ENCODE measurements around the gene PRICKLE3. TPM values are rescaled to one million over a fixed set of nuclear protein-coding genes. Genes with fewer than 3 reads are reported as not detected.
A peak's percentile ranks its signal among the peaks of the same experiment; 100 is the strongest.

PRICKLE3 gene
- total RNA-seq, 4 donors from 2014 or later = 8.1 to 22.4 (median 9.6) TPM

DNA sequence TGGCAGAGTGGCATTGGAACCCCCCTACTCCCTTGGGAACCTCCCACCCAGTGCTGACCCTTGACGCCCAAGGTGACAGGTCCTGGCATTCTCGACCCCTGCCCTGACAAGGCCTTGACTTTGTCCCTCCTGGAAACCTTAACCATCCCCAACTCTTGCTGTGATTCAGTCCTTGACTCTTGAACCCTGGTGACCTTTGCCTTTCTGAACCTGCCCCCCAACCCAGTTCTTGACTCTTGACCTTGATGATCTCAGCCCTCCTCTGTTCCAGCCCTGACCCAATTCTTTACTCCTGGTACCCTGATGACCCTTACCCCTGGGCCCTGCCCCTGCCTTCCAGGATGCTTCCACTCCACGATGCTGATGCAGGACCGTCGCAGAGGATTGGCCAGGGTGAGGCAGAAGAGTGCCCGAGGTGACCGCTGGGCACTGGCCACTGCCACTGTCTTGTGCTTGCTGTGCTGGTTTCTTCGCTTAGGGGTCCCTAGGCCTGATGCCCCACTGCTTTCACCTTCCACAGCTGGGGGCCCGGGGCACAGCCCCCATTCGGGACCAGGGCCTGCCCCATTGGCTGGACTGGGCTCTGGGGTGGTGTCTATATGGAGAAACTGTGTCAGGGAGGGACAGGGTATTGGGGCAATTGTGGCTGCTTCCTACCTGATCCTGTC lies 45.3 kb upstream of the PRICKLE3 start:
- H3K9me3 ChIP-seq = no peaks in the 10 kb centered on the region
- peaks cover 0 to 3% of the 10 kb centered on the region in 2 donors for H3K4me1 ChIP-seq
- DNase-seq = no peak
- intact Hi-C loops (cut with DNase I) = no loop called here
- no peak overlapping the region for H3K4me3 ChIP-seq (replicated peaks in 1 of 3)
- 96 to 97% methylated on average over 4 to 9 of the region's 10 CpGs for WGBS, 2 donors
- no peaks in the 10 kb centered on the region for H3K36me3 ChIP-seq
- TF ChIP-seq POLR2A (IDR thresholded peaks at IDR 0.05) = no peak
- TF ChIP-seq, protein P1, sequence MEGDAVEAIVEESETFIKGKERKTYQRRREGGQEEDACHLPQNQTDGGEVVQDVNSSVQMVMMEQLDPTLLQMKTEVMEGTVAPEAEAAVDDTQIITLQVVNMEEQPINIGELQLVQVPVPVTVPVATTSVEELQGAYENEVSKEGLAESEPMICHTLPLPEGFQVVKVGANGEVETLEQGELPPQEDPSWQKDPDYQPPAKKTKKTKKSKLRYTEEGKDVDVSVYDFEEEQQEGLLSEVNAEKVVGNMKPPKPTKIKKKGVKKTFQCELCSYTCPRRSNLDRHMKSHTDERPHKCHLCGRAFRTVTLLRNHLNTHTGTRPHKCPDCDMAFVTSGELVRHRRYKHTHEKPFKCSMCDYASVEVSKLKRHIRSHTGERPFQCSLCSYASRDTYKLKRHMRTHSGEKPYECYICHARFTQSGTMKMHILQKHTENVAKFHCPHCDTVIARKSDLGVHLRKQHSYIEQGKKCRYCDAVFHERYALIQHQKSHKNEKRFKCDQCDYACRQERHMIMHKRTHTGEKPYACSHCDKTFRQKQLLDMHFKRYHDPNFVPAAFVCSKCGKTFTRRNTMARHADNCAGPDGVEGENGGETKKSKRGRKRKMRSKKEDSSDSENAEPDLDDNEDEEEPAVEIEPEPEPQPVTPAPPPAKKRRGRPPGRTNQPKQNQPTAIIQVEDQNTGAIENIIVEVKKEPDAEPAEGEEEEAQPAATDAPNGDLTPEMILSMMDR (IDR thresholded peaks at IDR 0.05) = no peak
- no peak overlapping the region for H3K27ac ChIP-seq
- H3K27me3 ChIP-seq = no peaks in the 10 kb centered on the region

DNA sequence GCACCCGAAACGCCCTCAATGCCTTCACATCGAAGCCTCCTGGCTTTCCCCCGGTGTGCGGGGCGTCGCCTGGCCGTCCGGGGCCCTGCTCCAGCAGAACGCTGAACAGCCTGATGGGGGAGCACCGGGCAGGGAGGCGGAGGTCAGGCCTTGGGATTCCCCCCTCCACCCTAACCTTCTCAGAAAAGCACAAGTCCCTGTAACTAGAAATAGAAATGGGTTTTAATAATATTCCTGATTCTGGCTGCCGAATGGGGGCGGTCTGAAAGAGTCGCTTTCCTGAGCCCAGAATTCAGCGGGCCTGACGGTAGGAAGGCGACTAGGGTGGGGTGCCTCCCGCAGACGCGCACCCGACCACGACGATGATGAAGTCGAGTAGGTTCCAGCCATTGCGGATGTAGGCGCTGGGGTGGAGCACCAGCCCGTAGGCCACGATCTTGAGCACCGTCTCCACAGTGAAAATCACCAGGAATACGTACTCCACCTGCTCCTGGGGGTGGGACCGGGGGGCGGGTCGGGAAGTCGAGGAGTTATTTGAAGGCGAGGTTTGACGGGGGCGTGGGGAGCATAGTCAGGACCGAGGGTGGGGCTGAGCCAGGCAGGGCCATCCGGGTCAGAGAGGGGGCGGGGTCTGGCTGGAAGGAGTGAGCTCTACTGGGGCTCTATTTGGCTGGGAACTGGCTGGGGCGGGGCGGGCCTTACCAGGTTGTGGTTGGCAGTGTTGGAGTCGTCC lies 44.5 kb upstream of the PRICKLE3 start:
- intact Hi-C loops (cut with DNase I) = no loop called here
- H3K27me3 ChIP-seq = no peaks in the 10 kb centered on the region
- no peak overlapping the region for H3K27ac ChIP-seq
- no peaks in the 10 kb centered on the region for H3K36me3 ChIP-seq
- WGBS, 2 donors = 0 to 8% methylated on average over 1 to 10 of the region's 44 CpGs
- H3K4me3 ChIP-seq (replicated peaks in 1 of 3) = peak overlapping the region in 2 of 3 donors; percentile 2 to 6
- DNase-seq = peak; percentile 68 to 73
- no peaks in the 10 kb centered on the region for H3K9me3 ChIP-seq
- TF ChIP-seq, protein P1 (IDR thresholded peaks at IDR 0.05) = peak in 1 of 6 experiments; percentile 4
- TF ChIP-seq POLR2A (IDR thresholded peaks at IDR 0.05) = no peak
- H3K4me1 ChIP-seq = no peaks in the 10 kb centered on the region

DNA sequence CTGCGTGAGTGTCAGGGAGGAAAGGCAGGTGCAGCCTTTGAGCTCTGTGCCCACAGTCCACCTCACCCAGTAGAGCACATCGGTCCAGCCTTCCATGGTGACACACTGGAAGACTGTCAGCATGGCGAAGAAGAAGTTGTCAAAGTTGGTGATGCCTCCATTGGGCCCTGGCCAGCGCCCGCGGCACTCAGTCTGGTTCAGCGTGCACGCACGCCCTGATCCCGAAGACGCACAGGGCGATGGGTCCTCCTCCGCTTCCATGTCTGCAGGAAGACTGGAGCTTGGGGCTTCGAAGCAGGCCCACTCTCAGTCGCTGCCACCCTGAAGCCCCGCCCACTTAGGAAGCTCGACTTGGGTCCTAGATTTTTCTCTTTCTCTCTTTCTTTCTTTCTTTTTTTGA lies 42.0 kb upstream of the PRICKLE3 start:
- H3K4me3 ChIP-seq (replicated peaks in 1 of 3) = no peak overlapping the region
- no peak for TF ChIP-seq POLR2A (IDR thresholded peaks at IDR 0.05)
- TF ChIP-seq, protein P1 (IDR thresholded peaks at IDR 0.05) = no peak
- 89 to 93% methylated on average over 11 to 16 of the region's 17 CpGs for WGBS, 2 donors
- H3K27me3 ChIP-seq = no peaks in the 10 kb centered on the region
- intact Hi-C loops (cut with DNase I) = no loop called here
- no peaks in the 10 kb centered on the region for H3K9me3 ChIP-seq
- no peaks in the 10 kb centered on the region for H3K4me1 ChIP-seq
- H3K36me3 ChIP-seq = no peaks in the 10 kb centered on the region
- DNase-seq = no peak
- no peak overlapping the region for H3K27ac ChIP-seq

DNA sequence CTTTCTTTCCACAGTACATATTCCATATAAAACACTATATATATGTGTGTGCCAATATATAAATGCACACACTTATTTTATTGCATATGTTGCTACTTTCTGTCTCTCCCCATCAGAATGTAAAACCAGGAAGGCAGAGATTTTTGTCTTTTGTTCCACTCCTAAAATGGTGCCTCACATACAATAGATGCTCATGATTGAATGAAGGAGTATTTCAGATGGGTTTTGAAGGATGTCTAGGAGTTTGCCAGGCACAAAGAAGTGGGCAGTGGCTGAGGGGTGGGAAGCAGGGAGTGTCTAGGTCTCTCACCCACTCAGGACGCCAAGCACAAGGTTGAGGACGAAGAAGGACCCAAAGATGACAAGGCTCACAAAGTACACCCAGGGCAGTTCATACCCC lies 41.6 kb upstream of the PRICKLE3 start:
- Histone ChIP-seq H3K9me3 (no peaks in the 10 kb centered on the region), H3K36me3 (no peaks in the 10 kb centered on the region), H3K27ac (no peak overlapping the region), H3K27me3 (no peaks in the 10 kb centered on the region), H3K4me1 (no peaks in the 10 kb centered on the region), H3K4me3 (replicated peaks in 1 of 3) (no peak overlapping the region)
- no peak for DNase-seq
- TF ChIP-seq POLR2A (IDR thresholded peaks at IDR 0.05) = no peak
- TF ChIP-seq, protein P1 (IDR thresholded peaks at IDR 0.05) = no peak
- intact Hi-C loops (cut with DNase I) = no loop called here
- 82 to 92% methylated on average over 2 of the region's 2 CpGs for WGBS, 2 donors

DNA sequence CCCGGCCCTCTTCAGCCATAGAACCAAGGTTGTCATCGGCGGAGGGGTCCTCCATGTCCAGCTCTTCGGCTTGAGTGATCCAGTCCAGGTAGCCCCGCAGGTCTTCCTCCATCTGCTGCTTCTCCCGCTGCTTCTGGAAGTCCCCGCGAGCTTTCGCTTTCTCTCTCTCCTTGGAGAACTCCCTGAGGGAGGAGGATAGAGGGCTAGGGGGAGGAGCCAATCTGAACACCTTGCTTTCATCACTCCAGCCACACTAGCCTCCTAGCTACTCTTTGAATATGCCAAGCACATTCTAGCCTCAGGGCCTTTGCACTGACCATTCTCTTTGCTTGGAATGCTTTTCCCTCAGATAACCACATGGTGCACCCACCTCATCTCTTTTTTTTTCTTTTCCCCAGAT lies 40.8 kb upstream of the PRICKLE3 start:
- 94% methylated on average over 3 of the region's 9 CpGs; no CpG with 5 or more reads in 1 of the 2 donors for WGBS, 2 donors
- H3K27me3 ChIP-seq = no peaks in the 10 kb centered on the region
- H3K4me3 ChIP-seq (replicated peaks in 1 of 3) = no peak overlapping the region
- no peaks in the 10 kb centered on the region for H3K36me3 ChIP-seq
- TF ChIP-seq POLR2A (IDR thresholded peaks at IDR 0.05) = no peak
- TF ChIP-seq, protein P1 (IDR thresholded peaks at IDR 0.05) = no peak
- intact Hi-C loops (cut with DNase I) = no loop called here
- H3K4me1 ChIP-seq = no peaks in the 10 kb centered on the region
- H3K9me3 ChIP-seq = no peaks in the 10 kb centered on the region
- no peak for DNase-seq
- H3K27ac ChIP-seq = no peak overlapping the region

Data from thyroid gland (tissue), 4 donors.